ENCODE data around the gene OLFM4.
"Not testable (repeated sequence)": the region's sequence is repeated elsewhere in the genome, so short reads cannot be mapped to it uniquely, and the experiment has no call there.

OLFM4 gene

DNA sequence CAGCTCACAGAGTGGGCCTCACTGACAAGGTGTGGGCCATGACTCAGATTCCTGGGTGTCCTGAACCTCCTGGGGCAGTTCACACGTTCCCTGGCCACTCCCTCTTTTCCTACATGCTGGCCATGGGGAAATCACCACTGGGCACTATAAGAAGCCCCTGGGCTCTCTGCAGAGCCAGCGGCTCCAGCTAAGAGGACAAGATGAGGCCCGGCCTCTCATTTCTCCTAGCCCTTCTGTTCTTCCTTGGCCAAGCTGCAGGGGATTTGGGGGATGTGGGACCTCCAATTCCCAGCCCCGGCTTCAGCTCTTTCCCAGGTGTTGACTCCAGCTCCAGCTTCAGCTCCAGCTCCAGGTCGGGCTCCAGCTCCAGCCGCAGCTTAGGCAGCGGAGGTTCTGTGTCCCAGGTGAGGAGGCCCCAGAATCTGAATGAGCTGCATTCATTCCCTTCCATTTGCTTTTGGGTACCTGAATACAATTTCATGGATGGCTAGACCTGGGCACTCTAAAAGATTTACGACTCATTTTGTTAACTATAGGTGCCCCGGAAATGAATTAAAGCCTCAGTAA, at the start of gene OLFM4:
Gene OLFM4, plus strand, starts transcription at position 177 of the 567 bp plus-strand sequence. Its CDS starts 24 bp downstream, at position 201.
- DNase-seq, result no peak

GRCh38 chr13:52978989-52979388, 49.6 kb upstream of the OLFM4 start:
- DNase-seq, result no peak

DNA sequence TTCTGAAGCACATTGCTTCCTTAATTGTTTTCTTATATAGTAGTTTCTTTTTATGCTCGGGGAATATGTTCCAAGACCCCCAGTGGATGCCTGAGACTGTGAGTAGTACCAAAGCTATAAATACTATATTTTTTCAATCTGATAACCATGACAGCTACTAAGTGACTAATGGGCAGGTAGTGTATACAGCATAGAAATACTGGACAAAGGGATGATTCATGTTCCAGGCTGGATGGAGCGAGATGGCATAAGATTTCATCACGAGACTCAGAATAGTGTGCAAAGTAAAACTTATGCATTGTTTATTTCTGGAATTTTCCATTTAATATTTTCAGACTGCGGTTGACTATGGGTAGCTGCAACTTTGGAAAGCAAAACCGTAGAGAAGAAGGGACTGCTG, 47.9 kb upstream of the OLFM4 start:
- no peak for DNase-seq

DNA sequence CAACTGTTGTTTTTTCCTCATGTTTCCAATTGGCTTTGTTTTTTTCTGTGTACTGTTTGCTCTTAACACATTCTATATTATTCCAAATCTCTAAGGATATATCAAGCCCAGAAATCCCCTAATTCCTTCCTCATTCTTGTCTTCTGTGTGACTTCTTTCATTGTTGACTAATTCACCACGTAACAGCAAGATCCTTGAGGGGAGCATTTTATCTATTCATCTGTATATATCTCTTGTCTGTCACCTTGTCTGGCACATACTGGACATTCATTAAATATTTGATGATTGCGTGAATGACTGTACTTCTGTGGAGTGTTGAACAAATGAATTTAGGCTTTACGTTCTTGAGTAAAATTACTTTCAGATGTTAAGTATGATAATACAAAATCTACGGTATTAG, 44.8 kb upstream of the OLFM4 start:
- no peak for DNase-seq

DNA sequence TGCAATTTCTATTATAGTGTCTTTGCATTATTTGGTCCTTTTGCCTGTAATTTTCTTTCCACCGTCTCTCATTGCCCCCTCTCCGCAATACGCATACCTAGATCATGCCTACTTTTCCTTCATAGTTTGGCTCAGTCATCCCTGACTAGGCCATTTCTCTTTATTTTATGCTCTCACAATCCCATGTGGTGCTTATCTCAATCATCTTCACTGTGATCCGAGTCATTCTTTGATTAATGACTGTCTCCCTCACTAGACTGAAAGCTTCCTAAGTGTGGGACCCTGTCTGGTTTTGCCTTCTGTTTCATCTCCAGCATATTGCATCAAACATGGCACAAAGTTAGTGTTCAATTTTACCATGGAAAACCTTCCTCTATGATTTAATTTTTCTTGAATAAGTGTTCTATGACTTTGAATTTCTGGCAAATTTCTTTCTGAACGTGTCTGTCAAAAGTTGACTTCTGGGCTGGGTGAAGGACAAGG, 43.7 kb upstream of the OLFM4 start:
- DNase-seq, result no peak

DNA sequence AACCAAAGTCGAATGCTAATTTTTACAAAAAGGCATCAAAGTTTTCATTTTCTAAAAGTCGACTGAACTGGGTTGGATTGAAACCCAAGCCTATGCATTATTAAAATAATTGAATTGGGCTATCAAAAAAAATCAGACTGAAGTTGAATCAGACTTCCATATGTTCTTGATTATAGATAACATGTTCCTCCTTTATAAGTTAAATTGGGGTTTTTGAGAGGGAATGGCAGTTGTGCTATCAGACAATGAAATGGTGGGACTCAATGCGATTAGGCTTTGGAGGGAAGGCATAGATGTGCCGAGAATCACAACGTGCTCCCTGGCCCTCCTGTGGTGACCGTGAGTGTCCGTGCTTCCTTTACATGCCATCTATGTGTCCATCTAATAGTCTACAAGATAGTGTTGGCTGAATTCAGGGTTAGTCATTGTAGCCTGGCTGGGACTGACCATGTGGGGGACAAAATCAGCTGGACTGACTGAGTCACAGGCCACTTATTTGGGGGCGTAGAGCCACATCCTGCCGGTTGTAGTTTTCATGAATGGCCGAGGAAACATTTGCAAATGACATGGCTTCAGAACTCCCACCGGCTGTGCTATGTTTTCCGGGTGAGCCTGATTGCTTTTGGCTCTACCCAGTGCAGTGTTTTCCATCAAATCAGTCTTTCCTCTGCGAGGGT, 37.1 kb upstream of the OLFM4 start:
- DNase-seq, result no peak

GRCh38 chr13:52992110-52992509, 36.5 kb upstream of the OLFM4 start:
- DNase-seq, result no peak

GRCh38 chr13:52994051-52994450, 34.6 kb upstream of the OLFM4 start:
- DNase-seq, result no peak

- no peak for DNase-seq
Observed at GRCh38 chr13:52994865-52995264, 33.7 kb upstream of the OLFM4 start.

DNA sequence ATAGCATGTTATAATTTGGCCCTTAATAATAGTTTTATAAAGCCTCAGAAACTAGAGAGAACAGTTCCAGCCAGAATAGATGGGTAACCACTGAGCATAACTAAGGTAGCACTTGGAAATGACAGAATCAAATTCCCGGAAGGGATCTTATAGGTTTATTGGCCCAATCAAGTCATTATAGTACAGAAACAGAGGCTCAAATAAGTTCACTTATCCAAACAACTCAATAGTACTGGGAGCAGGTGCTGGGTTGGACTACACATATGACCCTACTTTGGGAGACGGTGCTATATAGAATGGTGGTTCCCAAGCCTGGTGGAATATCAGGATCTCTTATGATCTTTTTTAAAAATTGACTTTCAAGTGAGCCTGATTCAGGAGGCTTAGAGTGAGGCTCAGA, 32.7 kb upstream of the OLFM4 start:
- no peak for DNase-seq

- no peak for DNase-seq
Observed at GRCh38 chr13:52997951-52998876, 30.4 kb upstream of the OLFM4 start.

GRCh38 chr13:52999093-52999696, 29.4 kb upstream of the OLFM4 start:
- no peak for DNase-seq

GRCh38 chr13:53001444-53002225, 27.0 kb upstream of the OLFM4 start:
- no peak for DNase-seq

- no peak for DNase-seq
Observed at GRCh38 chr13:53004573-53004972, 24.0 kb upstream of the OLFM4 start.

GRCh38 chr13:53005626-53006025, 23.0 kb upstream of the OLFM4 start:
- DNase-seq, result no peak

- DNase-seq, result no peak
Observed at GRCh38 chr13:53007872-53008271, 20.7 kb upstream of the OLFM4 start.

DNA sequence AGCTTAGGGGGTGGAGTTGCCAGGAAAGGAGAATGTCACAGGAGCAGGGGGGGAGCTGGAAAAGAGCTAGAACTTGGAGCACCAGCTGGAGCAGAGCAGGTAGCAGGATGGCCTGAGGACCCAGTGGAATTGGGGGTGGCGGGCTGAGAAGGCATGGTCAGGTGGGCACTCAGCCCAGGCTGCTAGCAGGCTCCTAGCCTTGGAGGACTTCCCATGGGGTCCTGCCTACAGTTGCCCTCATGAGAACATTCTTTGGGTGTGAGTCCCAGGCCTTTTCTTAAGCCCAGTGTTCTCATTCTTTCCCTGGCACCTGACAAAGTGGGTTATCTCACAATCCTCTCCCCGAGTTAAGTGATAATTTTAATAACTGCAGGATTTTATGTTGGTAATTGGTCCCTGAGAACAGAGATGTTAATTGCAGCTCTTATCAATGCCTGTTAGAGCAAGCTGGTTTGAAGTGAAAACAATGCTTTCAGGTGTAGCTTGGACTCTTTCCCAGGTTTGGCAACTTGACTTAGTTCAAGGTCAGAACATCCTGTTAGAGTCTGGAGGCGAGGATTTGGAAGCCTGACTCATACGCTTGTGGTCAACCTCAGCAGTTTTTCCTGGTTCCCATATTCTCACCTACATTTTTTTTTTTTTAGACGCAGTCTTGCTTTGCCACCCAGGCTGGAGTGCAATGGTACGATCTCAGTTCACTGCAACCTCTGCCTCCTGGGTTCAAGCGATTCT, 18.1 kb upstream of the OLFM4 start:
- no peak for DNase-seq

- DNase-seq, result no peak
Observed at GRCh38 chr13:53012707-53013106, 15.9 kb upstream of the OLFM4 start.

- no peak for DNase-seq
Observed at GRCh38 chr13:53013113-53013512, 15.5 kb upstream of the OLFM4 start.

DNA sequence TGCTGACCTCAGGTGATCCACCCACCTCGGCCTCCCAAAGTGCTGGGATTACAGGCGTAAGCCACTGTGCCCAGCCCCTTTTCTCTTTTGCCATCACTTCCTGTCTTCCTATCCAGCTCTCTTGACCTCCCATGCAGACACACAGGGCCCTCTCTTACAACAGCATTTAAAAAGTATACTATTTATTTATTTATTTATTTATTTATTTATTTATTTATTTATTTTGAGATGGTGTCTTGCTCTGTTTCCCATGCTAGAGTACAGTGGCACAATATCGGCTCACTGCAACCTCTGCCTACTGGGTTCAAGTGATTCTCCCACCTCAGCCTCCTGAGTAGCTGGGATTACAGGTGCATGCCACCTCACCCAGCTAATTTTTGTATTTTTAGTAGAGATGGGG, 14.6 kb upstream of the OLFM4 start:
- DNase-seq, result not testable (repeated sequence)
